Esophagus muscularis mucosa (tissue), 4 donors: Measurements from ENCODE around the gene ALS2CL. TPM values are rescaled to one million over a fixed set of nuclear protein-coding genes. Genes with fewer than 3 reads are reported as not detected.

Experiments used
- DNase-seq: peaks from one replicate; pipeline ENCODE4 v3.0.0-alpha.2; 2017; ENCODE audit errors: extremely low spot score
- H3K27ac ChIP-seq, 4 donors: fragments of 200-600 bp; sonication (generic); replicated peaks in 1 of 4; 1 replicate in 3 of 4; 2 replicates in 1 of 4; pipeline ENCODE4 v1.5.1; 2016 to 2019; ENCODE audit warnings: mild to moderate bottlenecking in 1 of 4
- H3K27me3 ChIP-seq, 4 donors: fragments of 200-600 bp; sonication (generic); one replicate each; pipeline versions ENCODE4 v1.5.1 to v1.6.0; 2016 to 2019
- H3K36me3 ChIP-seq, 4 donors: fragments of 200-600 bp; sonication (generic); one replicate each; pipeline ENCODE4 v1.5.1; 2016 to 2019
- H3K4me1 ChIP-seq, 4 donors: fragments of 200-600 bp; sonication (generic); one replicate each; pipeline ENCODE4 v1.5.1; 2016 to 2019
- H3K4me3 ChIP-seq, 4 donors: fragments of 200-600 bp; sonication (generic); 1 replicate in 2 of 4; 2 replicates in 2 of 4; pipeline ENCODE4 v1.5.1; 2016 to 2019; ENCODE audit warnings: mild to moderate bottlenecking in 4 of 4, moderate library complexity in 1 of 4
- H3K9me3 ChIP-seq, 4 donors: fragments of 200-600 bp; sonication (generic); 1 replicate in 3 of 4; 2 replicates in 1 of 4; pipeline ENCODE4 v1.5.1; 2016 to 2019
- EP300 ChIP-seq: sonication (generic); formaldehyde crosslinking; IDR thresholded peaks from one replicate; pipeline ENCODE4 v1.6.1; 2017; ENCODE audit warnings: antibody characterized with exemption
- POLR2A ChIP-seq: fragments of 450-650 bp; IDR thresholded peaks from one replicate; pipeline ENCODE4 v1.6.1; 2017; ENCODE audit warnings: antibody characterized with exemption, moderate library complexity, mild to moderate bottlenecking, low read depth
- POLR2AphosphoS5 ChIP-seq, 2 donors: sonication (generic); formaldehyde crosslinking; IDR thresholded peaks; one replicate each; pipeline ENCODE4 v1.6.1; 2017; ENCODE audit warnings: antibody characterized with exemption in 2 of 2
- WGBS: methylation state at CpG from one replicate; pipeline ENCODE4 v1.1.5; 2018; 5-methylcytosine and 5-hydroxymethylcytosine counted together
- intact Hi-C: fragments of 100-400 bp; cut with DNase I; formaldehyde crosslinking; loops from one replicate; pipeline ENCODE4 v1.15.1; 2023
- total RNA-seq, 4 donors: library from RNA; depleted of rRNA; stranded (reverse); fragments of >200 nt; gene quantifications; one replicate each; pipeline versions ENCODE4 v1.1.0 to v1.2.1, GENCODE V29; 2016
- TF ChIP-seq, protein P1 (sequence below), 3 experiments: fragments of 200-600 bp in 2 of 3; fragments of 450-650 bp in 1 of 3; sonication (generic) in 2 of 3; IDR thresholded peaks; one replicate each; pipeline ENCODE4 v1.5.1; 2017 to 2019; ENCODE audit warnings: antibody characterized with exemption in 3 of 3, mild to moderate bottlenecking in 2 of 3, moderate library complexity in 1 of 3

The ALS2CL gene
- total RNA-seq, 4 donors from 2014 or later = 3.3 to 11.8 (median 10.8) TPM

GRCh38 chr3:46681856-46682540, 11.5 kb downstream of the ALS2CL start:
- no peak overlapping the region for H3K27ac ChIP-seq
- H3K36me3 ChIP-seq = peaks cover 0 to 97% (median 46%) of the 10 kb centered on the region in 4 donors
- peaks cover 0 to 9% (median 0%) of the 10 kb centered on the region in 4 donors for H3K4me1 ChIP-seq
- 82% methylated on average over 12 of the region's 13 CpGs for WGBS
- H3K27me3 ChIP-seq = no peaks in the 10 kb centered on the region
- no peaks in the 10 kb centered on the region for H3K9me3 ChIP-seq
- DNase-seq = no peak
- no peak for TF ChIP-seq POLR2A
- no peak for TF ChIP-seq POLR2AphosphoS5 (IDR thresholded peaks at IDR 0.05)
- no peak for TF ChIP-seq EP300
- TF ChIP-seq, protein P1, sequence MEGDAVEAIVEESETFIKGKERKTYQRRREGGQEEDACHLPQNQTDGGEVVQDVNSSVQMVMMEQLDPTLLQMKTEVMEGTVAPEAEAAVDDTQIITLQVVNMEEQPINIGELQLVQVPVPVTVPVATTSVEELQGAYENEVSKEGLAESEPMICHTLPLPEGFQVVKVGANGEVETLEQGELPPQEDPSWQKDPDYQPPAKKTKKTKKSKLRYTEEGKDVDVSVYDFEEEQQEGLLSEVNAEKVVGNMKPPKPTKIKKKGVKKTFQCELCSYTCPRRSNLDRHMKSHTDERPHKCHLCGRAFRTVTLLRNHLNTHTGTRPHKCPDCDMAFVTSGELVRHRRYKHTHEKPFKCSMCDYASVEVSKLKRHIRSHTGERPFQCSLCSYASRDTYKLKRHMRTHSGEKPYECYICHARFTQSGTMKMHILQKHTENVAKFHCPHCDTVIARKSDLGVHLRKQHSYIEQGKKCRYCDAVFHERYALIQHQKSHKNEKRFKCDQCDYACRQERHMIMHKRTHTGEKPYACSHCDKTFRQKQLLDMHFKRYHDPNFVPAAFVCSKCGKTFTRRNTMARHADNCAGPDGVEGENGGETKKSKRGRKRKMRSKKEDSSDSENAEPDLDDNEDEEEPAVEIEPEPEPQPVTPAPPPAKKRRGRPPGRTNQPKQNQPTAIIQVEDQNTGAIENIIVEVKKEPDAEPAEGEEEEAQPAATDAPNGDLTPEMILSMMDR (IDR thresholded peaks at IDR 0.05) = no peak
- no peak overlapping the region for H3K4me3 ChIP-seq
- intact Hi-C loops = no loop called here

DNA sequence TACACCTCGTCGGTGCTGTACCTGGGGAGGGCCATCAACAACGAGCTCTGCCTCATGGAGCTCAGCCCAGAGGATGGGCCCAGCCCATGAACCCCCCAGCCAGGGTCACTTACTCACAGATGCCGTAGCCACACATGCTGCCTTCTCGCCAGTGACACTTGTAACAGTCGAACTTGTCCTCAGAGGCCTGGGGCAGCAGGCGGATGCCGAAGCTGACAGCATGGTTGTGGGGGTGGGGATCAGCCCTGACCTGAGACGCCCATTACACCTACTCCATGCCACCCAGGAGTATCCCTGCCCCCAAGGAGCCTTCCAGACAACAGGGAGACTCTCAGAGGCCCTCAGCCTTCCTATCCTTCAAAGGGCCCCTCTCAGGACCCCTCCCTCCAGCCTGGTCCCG, 12.1 kb downstream of the ALS2CL start:
- no peak for DNase-seq
- Histone ChIP-seq H3K4me1 (peaks cover 0 to 13% (median 0%) of the 10 kb centered on the region in 4 donors), H3K9me3 (no peaks in the 10 kb centered on the region), H3K4me3 (no peak overlapping the region), H3K27ac (no peak overlapping the region), H3K36me3 (peaks cover 0 to 97% (median 44%) of the 10 kb centered on the region in 4 donors), H3K27me3 (no peaks in the 10 kb centered on the region)
- TF ChIP-seq, protein P1 (IDR thresholded peaks at IDR 0.05) = no peak
- no peak for TF ChIP-seq POLR2AphosphoS5 (IDR thresholded peaks at IDR 0.05)
- WGBS = 94% methylated on average over 7 of the region's 10 CpGs
- intact Hi-C loops = no loop called here

DNA sequence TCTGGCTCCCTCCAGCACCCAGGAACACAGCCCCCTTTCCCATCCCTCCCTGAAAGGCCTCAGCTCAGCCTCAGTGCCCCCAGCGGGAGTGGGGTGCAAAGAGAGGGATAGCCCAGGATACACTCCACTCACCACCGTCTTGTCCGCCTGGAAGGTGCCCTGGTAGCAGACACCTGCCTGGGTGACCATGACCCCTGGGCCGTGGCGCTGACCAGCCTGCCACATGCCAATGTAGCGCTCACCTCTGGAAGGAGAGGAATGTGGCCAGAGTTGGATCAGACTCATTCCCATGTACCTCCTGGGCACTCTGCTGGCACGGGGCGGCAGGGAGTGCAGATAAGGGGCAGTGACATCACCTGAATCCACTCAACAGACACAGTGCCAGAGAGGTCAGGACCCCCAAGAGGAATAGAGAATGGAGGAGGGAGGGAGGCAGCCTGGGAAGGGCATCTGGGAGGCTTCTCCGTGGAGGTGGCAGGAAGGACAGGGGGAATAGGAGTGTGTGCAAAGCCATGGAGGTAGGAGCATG, 13.1 kb downstream of the ALS2CL start:
- WGBS = 85% methylated on average over 4 of the region's 9 CpGs
- H3K9me3 ChIP-seq = no peaks in the 10 kb centered on the region
- no peak overlapping the region for H3K27ac ChIP-seq
- intact Hi-C loops = no loop called here
- H3K4me3 ChIP-seq = no peak overlapping the region
- H3K4me1 ChIP-seq = peaks cover 0 to 13% (median 0%) of the 10 kb centered on the region in 4 donors
- TF ChIP-seq POLR2A (no peak), POLR2AphosphoS5 (IDR thresholded peaks at IDR 0.05) (no peak), EP300 (no peak)
- TF ChIP-seq, protein P1 (IDR thresholded peaks at IDR 0.05) = no peak
- H3K36me3 ChIP-seq = peaks cover 0 to 97% (median 36%) of the 10 kb centered on the region in 4 donors
- no peak for DNase-seq
- no peaks in the 10 kb centered on the region for H3K27me3 ChIP-seq

DNA sequence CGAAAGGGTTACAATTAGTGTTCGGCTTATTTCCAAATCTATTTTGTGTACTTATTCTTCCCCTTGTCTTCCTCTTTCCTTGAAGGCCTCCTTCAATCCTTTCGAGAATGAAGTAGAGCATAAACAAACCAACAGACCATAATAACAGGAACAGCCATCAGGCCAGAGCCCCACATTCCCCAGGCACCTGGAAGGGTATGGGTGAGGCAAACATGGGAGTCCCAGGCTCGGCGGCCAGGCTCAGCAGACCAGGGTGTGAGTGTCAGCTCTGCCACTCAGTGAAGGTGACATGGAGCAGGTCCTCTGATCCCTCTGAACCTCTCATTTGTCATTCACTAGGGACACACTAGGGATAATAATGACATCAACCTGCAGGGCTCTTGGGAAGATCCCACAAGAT, 13.8 kb downstream of the ALS2CL start:
- H3K4me3 ChIP-seq = no peak overlapping the region
- H3K9me3 ChIP-seq = no peaks in the 10 kb centered on the region
- no peak for TF ChIP-seq POLR2AphosphoS5 (IDR thresholded peaks at IDR 0.05)
- TF ChIP-seq POLR2A = no peak
- TF ChIP-seq EP300 = no peak
- TF ChIP-seq, protein P1 (IDR thresholded peaks at IDR 0.05) = no peak
- 78% methylated on average over 5 of the region's 5 CpGs for WGBS
- H3K4me1 ChIP-seq = peaks cover 0 to 13% (median 0%) of the 10 kb centered on the region in 4 donors
- intact Hi-C loops = no loop called here
- no peaks in the 10 kb centered on the region for H3K27me3 ChIP-seq
- no peak for DNase-seq
- peaks cover 0 to 97% (median 32%) of the 10 kb centered on the region in 4 donors for H3K36me3 ChIP-seq
- no peak overlapping the region for H3K27ac ChIP-seq
